ENCODE data around the gene RRAS2.

RRAS2 gene

GRCh38 chr11:14312736-14313438 is 46.1 kb downstream of the RRAS2 start:
- no peak overlapping the region for H3K4me3 ChIP-seq (ENCODE audit: low read depth, low read length)
- no peak for TF ChIP-seq CTCF (IDR thresholded peaks at IDR 0.05; ENCODE audit: low read depth, low read length)
- in situ Hi-C loops (cut with HindIII; ENCODE audit: low sequenced_read_pairs) = no loop called here
- peak; percentile 74 for DNase-seq (ENCODE audit: low read depth, low spot score)

- in situ Hi-C loops (cut with HindIII; ENCODE audit: low sequenced_read_pairs) = no loop called here
- TF ChIP-seq CTCF (IDR thresholded peaks at IDR 0.05; ENCODE audit: low read depth, low read length) = no peak
- DNase-seq (ENCODE audit: low read depth, low spot score) = no peak
- no peak overlapping the region for H3K4me3 ChIP-seq (ENCODE audit: low read depth, low read length)
Observed at GRCh38 chr11:14310679-14311078, 48.3 kb downstream of the RRAS2 start.

- TF ChIP-seq CTCF (IDR thresholded peaks at IDR 0.05; ENCODE audit: low read depth, low read length) = no peak
- in situ Hi-C loops (cut with HindIII; ENCODE audit: low sequenced_read_pairs) = no loop called here
- H3K4me3 ChIP-seq (ENCODE audit: low read depth, low read length) = no peak overlapping the region
- DNase-seq (ENCODE audit: low read depth, low spot score) = no peak
Observed at GRCh38 chr11:14309425-14310192, 49.4 kb downstream of the RRAS2 start.

GRCh38 chr11:14308897-14309387 is 50.0 kb downstream of the RRAS2 start:
- H3K4me3 ChIP-seq (ENCODE audit: low read depth, low read length) = no peak overlapping the region
- no peak for DNase-seq (ENCODE audit: low read depth, low spot score)
- TF ChIP-seq CTCF (IDR thresholded peaks at IDR 0.05; ENCODE audit: low read depth, low read length) = no peak
- in situ Hi-C loops (cut with HindIII; ENCODE audit: low sequenced_read_pairs) = no loop called here

GRCh38 chr11:14308114-14308896 is 50.7 kb downstream of the RRAS2 start:
- in situ Hi-C loops (cut with HindIII; ENCODE audit: low sequenced_read_pairs) = no loop called here

More at GRCh38 chr11:14308114-14308896, 50.7 kb downstream of the RRAS2 start:
- no peak overlapping the region for H3K4me3 ChIP-seq (ENCODE audit: low read depth, low read length)
- DNase-seq (ENCODE audit: low read depth, low spot score) = peak; percentile 56
- TF ChIP-seq CTCF (IDR thresholded peaks at IDR 0.05; ENCODE audit: low read depth, low read length) = peak; percentile 75
